Astrocyte (in vitro differentiated cells and primary cell): ENCODE results near the gene ERCC6. TPM values are rescaled to one million over a fixed set of nuclear protein-coding genes. Genes with fewer than 3 reads are reported as not detected.
A peak's percentile ranks its signal among the peaks of the same experiment; 100 is the strongest.

Experiments
- DNase-seq: peaks from one replicate; pipeline ENCODE4 v3.0.0-alpha.2; 2010; ENCODE audit warnings: low read depth
- FAIRE-seq: peaks from 2 replicates; lab custom pipeline; 2011; peaks lifted over from hg19 to GRCh38; lab: Jason Lieb, UNC
- H2AFZ ChIP-seq: 2 replicates; pipeline ENCODE4 v1.6.0; 2012; ENCODE audit warnings: low read depth, low read length, inconsistent platforms
- H3K27ac ChIP-seq: 2 replicates; pipeline ENCODE4 v1.5.1; 2011; ENCODE audit warnings: low read depth, low read length, inconsistent platforms
- H3K27me3 ChIP-seq: 2 replicates; pipeline ENCODE4 v1.6.0; 2011; ENCODE audit warnings: low read length, inconsistent platforms; ENCODE audit not compliant: insufficient read depth
- H3K36me3 ChIP-seq: 2 replicates; pipeline ENCODE4 v1.5.1; 2011; ENCODE audit warnings: low read length, inconsistent platforms; ENCODE audit not compliant: insufficient read depth
- H3K4me1 ChIP-seq: 2 replicates; pipeline ENCODE4 v1.5.1; 2011; ENCODE audit warnings: low read length, inconsistent platforms; ENCODE audit not compliant: insufficient read depth
- H3K4me2 ChIP-seq: 2 replicates; pipeline ENCODE4 v1.6.0; 2012; ENCODE audit warnings: low read length, inconsistent platforms
- H3K4me3 ChIP-seq: 2 replicates; pipeline ENCODE4 v1.5.1; 2011; ENCODE audit warnings: low read depth, mild to moderate bottlenecking, low read length, inconsistent platforms; ENCODE audit not compliant: insufficient read depth
- H3K79me2 ChIP-seq: 2 replicates; pipeline ENCODE4 v1.6.0; 2012; ENCODE audit warnings: mild to moderate bottlenecking, low read length, inconsistent platforms; ENCODE audit not compliant: insufficient read depth
- H3K9ac ChIP-seq: 2 replicates; pipeline ENCODE4 v1.6.0; 2012; ENCODE audit warnings: mild to moderate bottlenecking, low read length, inconsistent platforms
- H3K9me3 ChIP-seq: 2 replicates; pipeline ENCODE4 v1.5.1; 2012; ENCODE audit warnings: low read depth, mild to moderate bottlenecking, low read length, inconsistent platforms; ENCODE audit not compliant: insufficient read depth
- H4K20me1 ChIP-seq: 2 replicates; pipeline ENCODE4 v1.6.0; 2012; ENCODE audit warnings: low read length, inconsistent platforms; ENCODE audit not compliant: insufficient read depth
- H3K27ac Mint-ChIP-seq: one replicate; pipeline ENCODE4 v1.8.0; 2021; ENCODE audit warnings: mild to moderate bottlenecking, mixed read lengths; ENCODE audit not compliant: unreplicated experiment
- H3K27me3 Mint-ChIP-seq: one replicate; pipeline ENCODE4 v1.8.0; 2021; ENCODE audit warnings: low read depth, mixed read lengths; ENCODE audit not compliant: unreplicated experiment
- H3K36me3 Mint-ChIP-seq: one replicate; pipeline ENCODE4 v1.8.0; 2021; ENCODE audit warnings: low read depth, mixed read lengths; ENCODE audit not compliant: unreplicated experiment
- H3K4me1 Mint-ChIP-seq: one replicate; pipeline ENCODE4 v1.8.0; 2021; ENCODE audit warnings: low read depth, mixed read lengths; ENCODE audit not compliant: unreplicated experiment
- H3K4me3 Mint-ChIP-seq: one replicate; pipeline ENCODE4 v1.8.0; 2021; ENCODE audit warnings: mild to moderate bottlenecking, moderate library complexity, mixed read lengths; ENCODE audit not compliant: unreplicated experiment
- H3K9me3 Mint-ChIP-seq: one replicate; pipeline ENCODE4 v1.8.0; 2021; ENCODE audit warnings: mild to moderate bottlenecking, mixed read lengths; ENCODE audit not compliant: unreplicated experiment
- CTCF ChIP-seq: IDR thresholded peaks from 2 replicates; pipeline ENCODE4 v1.5.1; 2011; ENCODE audit warnings: low read depth, mild to moderate bottlenecking, inconsistent platforms, low read length, moderate library complexity; ENCODE audit not compliant: insufficient read depth
- EZH2 ChIP-seq: IDR thresholded peaks from 2 replicates; pipeline ENCODE4 v1.6.1; 2012; ENCODE audit warnings: mild to moderate bottlenecking, low read length, inconsistent platforms; ENCODE audit not compliant: insufficient read depth
- total RNA-seq: library from RNA; stranded (reverse); gene quantifications from 2 replicates; pipeline ENCODE4 v1.2.1, GENCODE V29; 2021

ERCC6 gene
- total RNA-seq, 1 donor from 2014 or later: 22.3 TPM

GRCh38 chr10:49550563-49550962, 11.6 kb upstream of the ERCC6 start:
- no peaks in the 10 kb centered on the region for H3K36me3 ChIP-seq
- Mint-ChIP-seq H3K4me3 (no peak overlapping the region), H3K9me3 (peaks cover 6% of the 10 kb centered on the region), H3K36me3 (peaks cover 2% of the 10 kb centered on the region), H3K27me3 (no peaks in the 10 kb centered on the region), H3K27ac (no peak overlapping the region), H3K4me1 (peaks cover 19% of the 10 kb centered on the region)
- no peak overlapping the region for H2AFZ ChIP-seq
- H3K4me3 ChIP-seq: no peak overlapping the region
- no peaks in the 10 kb centered on the region for H4K20me1 ChIP-seq
- TF ChIP-seq EZH2 (no peak), CTCF (no peak)
- no peak for FAIRE-seq
- H3K79me2 ChIP-seq: no peaks in the 10 kb centered on the region
- H3K4me1 ChIP-seq: peaks cover 21% of the 10 kb centered on the region
- no peaks in the 10 kb centered on the region for H3K27me3 ChIP-seq
- peak overlapping the region; percentile 51 for H3K4me2 ChIP-seq
- no peak overlapping the region for H3K9ac ChIP-seq
- H3K27ac ChIP-seq: peak overlapping the region; percentile 47
- no peaks in the 10 kb centered on the region for H3K9me3 ChIP-seq
- peak; percentile 89 for DNase-seq

GRCh38 chr10:49549640-49550346, 10.9 kb upstream of the ERCC6 start:
- H3K36me3 Mint-ChIP-seq: no peaks in the 10 kb centered on the region
- Histone ChIP-seq H3K9me3 (no peaks in the 10 kb centered on the region), H3K4me1 (peaks cover 21% of the 10 kb centered on the region), H3K27me3 (no peaks in the 10 kb centered on the region), H3K36me3 (no peaks in the 10 kb centered on the region), H3K27ac (peak overlapping the region; percentile 22), H2AFZ (no peak overlapping the region), H3K9ac (no peak overlapping the region), H4K20me1 (no peaks in the 10 kb centered on the region), H3K4me3 (no peak overlapping the region), H3K4me2 (peak overlapping the region; percentile 43), H3K79me2 (no peaks in the 10 kb centered on the region)
- DNase-seq: no peak
- FAIRE-seq: no peak
- TF ChIP-seq EZH2: no peak
- TF ChIP-seq CTCF: no peak
- no peaks in the 10 kb centered on the region for H3K9me3 Mint-ChIP-seq
- H3K27ac Mint-ChIP-seq: peak overlapping the region; percentile 0
- peaks cover 19% of the 10 kb centered on the region for H3K4me1 Mint-ChIP-seq
- no peak overlapping the region for H3K4me3 Mint-ChIP-seq
- no peaks in the 10 kb centered on the region for H3K27me3 Mint-ChIP-seq

- H3K9ac ChIP-seq: no peak overlapping the region
- H3K9me3 ChIP-seq: no peaks in the 10 kb centered on the region
- no peak overlapping the region for H2AFZ ChIP-seq
- peaks cover 9% of the 10 kb centered on the region for H3K27me3 Mint-ChIP-seq
- no peak overlapping the region for H3K27ac ChIP-seq
- no peaks in the 10 kb centered on the region for H3K9me3 Mint-ChIP-seq
- no peak for FAIRE-seq
- no peak overlapping the region for H3K27ac Mint-ChIP-seq
- H3K79me2 ChIP-seq: peaks cover under 1% of the 10 kb centered on the region
- no peak for DNase-seq
- no peaks in the 10 kb centered on the region for H3K4me1 Mint-ChIP-seq
- H3K36me3 Mint-ChIP-seq: no peaks in the 10 kb centered on the region
- H3K4me1 ChIP-seq: peaks cover 6% of the 10 kb centered on the region
- no peak overlapping the region for H3K4me3 Mint-ChIP-seq
- H3K4me2 ChIP-seq: no peak overlapping the region
- no peaks in the 10 kb centered on the region for H3K36me3 ChIP-seq
- H3K27me3 ChIP-seq: no peaks in the 10 kb centered on the region
- no peak for TF ChIP-seq CTCF
- no peak for TF ChIP-seq EZH2
- H3K4me3 ChIP-seq: no peak overlapping the region
- no peaks in the 10 kb centered on the region for H4K20me1 ChIP-seq
Observed at GRCh38 chr10:49543604-49544003, 4.7 kb upstream of the ERCC6 start.
